Neural crest cell (in vitro differentiated cells): ENCODE results near the gene RGS7. TPM values are rescaled to one million over a fixed set of nuclear protein-coding genes. Genes with fewer than 3 reads are reported as not detected.

Source experiments
- DNase-seq: peaks from one replicate; pipeline ENCODE4 v3.0.0; 2021; ENCODE audit warnings: low read depth, mixed read lengths, low spot score
- H3K27ac Mint-ChIP-seq: one replicate; pipeline ENCODE4 v1.8.0; 2021; ENCODE audit warnings: mild to moderate bottlenecking, mixed read lengths; ENCODE audit not compliant: unreplicated experiment
- H3K27me3 Mint-ChIP-seq: 2 replicates; pipeline ENCODE4 v1.8.0; 2021; ENCODE audit warnings: low read depth, mild to moderate bottlenecking, mixed read lengths
- H3K36me3 Mint-ChIP-seq: 2 replicates; pipeline ENCODE4 v1.8.0; 2021; ENCODE audit warnings: low read depth, mild to moderate bottlenecking, mixed read lengths
- H3K4me1 Mint-ChIP-seq: 2 replicates; pipeline ENCODE4 v1.8.0; 2021; ENCODE audit warnings: mixed read lengths
- H3K4me3 Mint-ChIP-seq: one replicate; pipeline ENCODE4 v1.8.0; 2021; ENCODE audit warnings: mild to moderate bottlenecking, mixed read lengths
- H3K9me3 Mint-ChIP-seq: 2 replicates; pipeline ENCODE4 v1.8.0; 2021; ENCODE audit warnings: mixed read lengths
- total RNA-seq: library from RNA; stranded (reverse); gene quantifications from 2 replicates; pipeline ENCODE4 v1.2.1, GENCODE V29; 2021
- TF ChIP-seq, protein P1 (sequence below): fragments of 200-600 bp; sonication (generic); conservative IDR thresholded peaks from 2 replicates; pipeline ENCODE4 v1.5.0; 2021; ENCODE audit warnings: antibody characterized with exemption, mild to moderate bottlenecking

Gene RGS7
- total RNA-seq, 1 donor from 2014 or later, result 0.65 TPM

DNA sequence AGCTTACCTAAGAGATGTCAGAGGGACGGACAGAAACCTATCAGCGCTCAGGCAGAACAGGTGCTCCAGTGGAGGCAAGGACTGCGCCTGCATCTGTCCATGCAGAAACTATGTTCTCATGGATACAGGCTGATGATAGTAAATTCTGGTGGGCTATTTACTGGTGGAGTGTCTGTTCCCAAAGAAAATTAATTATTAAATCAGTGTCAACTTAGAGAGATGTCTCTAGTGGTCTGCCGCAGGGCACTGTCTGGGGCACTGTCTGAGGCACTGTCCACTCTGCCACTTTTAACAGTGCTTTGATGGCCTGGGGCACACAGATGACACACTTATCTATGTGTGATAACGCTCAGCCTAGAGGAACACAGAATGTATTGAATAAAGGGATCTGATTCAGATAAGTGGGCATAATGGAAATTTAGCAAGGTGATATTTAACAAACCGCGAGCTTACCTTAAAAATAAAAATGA is 148.1 kb downstream of the RGS7 start:
- TF ChIP-seq, protein P1, sequence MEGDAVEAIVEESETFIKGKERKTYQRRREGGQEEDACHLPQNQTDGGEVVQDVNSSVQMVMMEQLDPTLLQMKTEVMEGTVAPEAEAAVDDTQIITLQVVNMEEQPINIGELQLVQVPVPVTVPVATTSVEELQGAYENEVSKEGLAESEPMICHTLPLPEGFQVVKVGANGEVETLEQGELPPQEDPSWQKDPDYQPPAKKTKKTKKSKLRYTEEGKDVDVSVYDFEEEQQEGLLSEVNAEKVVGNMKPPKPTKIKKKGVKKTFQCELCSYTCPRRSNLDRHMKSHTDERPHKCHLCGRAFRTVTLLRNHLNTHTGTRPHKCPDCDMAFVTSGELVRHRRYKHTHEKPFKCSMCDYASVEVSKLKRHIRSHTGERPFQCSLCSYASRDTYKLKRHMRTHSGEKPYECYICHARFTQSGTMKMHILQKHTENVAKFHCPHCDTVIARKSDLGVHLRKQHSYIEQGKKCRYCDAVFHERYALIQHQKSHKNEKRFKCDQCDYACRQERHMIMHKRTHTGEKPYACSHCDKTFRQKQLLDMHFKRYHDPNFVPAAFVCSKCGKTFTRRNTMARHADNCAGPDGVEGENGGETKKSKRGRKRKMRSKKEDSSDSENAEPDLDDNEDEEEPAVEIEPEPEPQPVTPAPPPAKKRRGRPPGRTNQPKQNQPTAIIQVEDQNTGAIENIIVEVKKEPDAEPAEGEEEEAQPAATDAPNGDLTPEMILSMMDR, result no peak
- Mint-ChIP-seq H3K9me3 (no peaks in the 10 kb centered on the region), H3K4me3 (no peak overlapping the region), H3K27ac (no peak overlapping the region), H3K4me1 (no peaks in the 10 kb centered on the region), H3K27me3 (no peaks in the 10 kb centered on the region), H3K36me3 (no peaks in the 10 kb centered on the region)
- DNase-seq, result no peak

DNA sequence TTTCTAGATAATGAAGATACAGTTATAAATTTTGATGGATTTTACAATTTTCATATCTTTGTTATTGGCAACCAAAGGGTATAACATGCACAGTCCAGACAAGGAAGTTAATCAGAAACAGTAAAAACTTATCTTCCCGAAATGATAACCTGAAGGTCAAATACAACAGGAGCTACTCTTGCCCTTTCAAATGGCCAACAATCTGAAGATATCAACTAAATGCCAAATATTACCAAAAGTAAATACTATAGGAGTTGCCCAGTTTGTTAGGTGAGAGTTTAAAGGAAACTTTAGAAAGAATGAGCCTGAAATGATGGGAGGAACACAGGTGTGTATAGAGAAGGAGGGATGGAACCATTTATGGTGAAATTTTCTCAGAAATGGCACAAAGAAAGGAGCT is 153.2 kb downstream of the RGS7 start:
- Mint-ChIP-seq H3K4me1 (peaks cover 9% of the 10 kb centered on the region), H3K27ac (no peak overlapping the region), H3K9me3 (no peaks in the 10 kb centered on the region), H3K36me3 (peaks cover 6% of the 10 kb centered on the region), H3K4me3 (no peak overlapping the region), H3K27me3 (no peaks in the 10 kb centered on the region)
- TF ChIP-seq, protein P1, result no peak
- DNase-seq, result no peak

DNA sequence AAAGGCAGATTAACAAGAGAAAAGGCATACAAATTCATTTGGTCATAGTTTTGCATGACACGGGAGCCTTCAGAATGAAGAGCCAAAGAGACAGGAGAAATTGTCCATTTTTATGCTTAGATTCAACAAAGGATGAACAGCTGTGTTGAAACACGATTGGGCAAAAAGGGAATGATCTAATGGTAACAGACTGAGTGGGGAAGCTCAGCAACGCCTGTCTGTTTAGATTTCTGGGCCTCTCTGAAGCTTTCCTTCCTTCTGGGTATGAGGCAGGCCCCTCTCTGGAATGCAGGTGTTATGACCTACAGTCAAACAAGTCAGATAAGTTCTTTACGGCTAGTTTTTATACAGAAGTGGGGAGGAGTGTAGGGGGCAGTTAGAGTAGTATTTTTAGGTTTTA is 154.6 kb downstream of the RGS7 start:
- DNase-seq, result no peak
- Mint-ChIP-seq H3K36me3 (peaks cover 6% of the 10 kb centered on the region), H3K4me1 (peaks cover 9% of the 10 kb centered on the region), H3K9me3 (no peaks in the 10 kb centered on the region), H3K4me3 (no peak overlapping the region), H3K27ac (no peak overlapping the region), H3K27me3 (no peaks in the 10 kb centered on the region)
- TF ChIP-seq, protein P1, result no peak

DNA sequence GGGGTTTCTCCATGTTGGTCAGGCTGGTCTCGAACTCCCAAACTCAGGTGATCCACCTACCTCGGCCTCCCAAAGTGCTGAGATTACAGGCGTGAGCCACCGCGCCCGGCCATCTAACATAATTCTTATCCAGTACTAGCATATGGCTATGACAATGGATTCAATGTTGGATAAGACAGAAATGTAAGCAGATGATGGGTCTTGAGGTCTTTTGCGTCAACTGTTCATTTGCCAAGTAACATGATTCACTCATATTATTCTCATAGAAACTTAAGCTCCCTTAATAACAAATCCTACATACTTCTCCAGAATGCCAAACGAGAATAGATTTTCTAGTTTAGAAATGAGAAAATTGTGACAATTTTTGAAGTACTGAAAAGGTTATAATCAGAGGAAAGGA is 170.3 kb downstream of the RGS7 start:
- Mint-ChIP-seq H3K4me1 (no peaks in the 10 kb centered on the region), H3K36me3 (no peaks in the 10 kb centered on the region), H3K9me3 (peaks cover 2% of the 10 kb centered on the region), H3K4me3 (no peak overlapping the region), H3K27ac (no peak overlapping the region), H3K27me3 (no peaks in the 10 kb centered on the region)
- TF ChIP-seq, protein P1, result no peak
- DNase-seq, result no peak

DNA sequence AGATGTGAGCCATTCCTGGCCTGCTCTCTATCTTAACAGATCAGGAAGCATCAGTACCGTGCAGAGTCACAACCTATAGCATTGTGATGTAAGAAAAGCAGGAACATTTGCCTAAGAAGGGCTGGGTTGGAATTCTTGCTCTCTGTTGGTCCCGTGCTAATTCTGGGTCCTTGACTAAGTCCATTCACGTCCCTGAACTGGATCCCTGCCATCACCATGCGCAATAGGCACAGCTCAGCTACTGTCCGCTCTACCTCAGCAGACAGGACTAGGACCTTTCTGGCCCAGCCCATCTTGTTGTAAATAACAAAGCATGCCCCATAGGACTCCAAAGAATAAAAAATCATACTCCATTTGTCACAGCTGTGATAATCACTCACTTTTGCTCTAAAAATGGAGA is 175.0 kb downstream of the RGS7 start:
- H3K9me3 Mint-ChIP-seq, result peaks cover 2% of the 10 kb centered on the region
- TF ChIP-seq, protein P1, result no peak
- H3K4me3 Mint-ChIP-seq, result no peak overlapping the region
- no peaks in the 10 kb centered on the region for H3K4me1 Mint-ChIP-seq
- DNase-seq, result no peak
- no peak overlapping the region for H3K27ac Mint-ChIP-seq
- H3K36me3 Mint-ChIP-seq, result no peaks in the 10 kb centered on the region
- H3K27me3 Mint-ChIP-seq, result no peaks in the 10 kb centered on the region

DNA sequence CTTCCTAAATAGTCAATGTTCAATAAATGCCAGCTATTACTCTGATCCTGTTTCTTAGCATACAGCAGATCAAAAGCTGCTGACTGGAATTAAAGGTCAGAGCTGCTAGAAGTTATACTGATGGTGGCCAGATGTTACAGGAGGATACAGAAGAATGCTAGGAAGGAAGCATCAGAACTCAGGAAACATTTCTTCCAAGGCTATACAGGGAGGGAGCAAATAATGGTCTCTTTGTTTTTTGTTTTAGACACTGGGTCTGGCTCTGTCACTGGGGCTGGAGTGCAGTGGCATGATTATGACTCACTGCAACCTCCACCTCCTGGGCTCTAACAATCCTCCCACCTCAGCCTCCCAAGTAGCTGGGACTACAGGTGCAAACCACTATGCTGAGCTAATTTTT is 175.5 kb downstream of the RGS7 start:
- Mint-ChIP-seq H3K4me3 (no peak overlapping the region), H3K9me3 (peaks cover 2% of the 10 kb centered on the region), H3K27ac (no peak overlapping the region), H3K27me3 (no peaks in the 10 kb centered on the region), H3K36me3 (no peaks in the 10 kb centered on the region), H3K4me1 (no peaks in the 10 kb centered on the region)
- TF ChIP-seq, protein P1, result no peak
- no peak for DNase-seq
